CD4-positive, alpha-beta T cell treated with Interleukin-17A for 4 hours (primary cell): ENCODE data around the gene SH3RF3.

ENCODE experiments used
- DNase-seq: peaks from one replicate; pipeline ENCODE4 v3.0.0-alpha.2; 2020; ENCODE audit warnings: mixed read lengths

The SH3RF3 gene

GRCh38 chr2:109402980-109403840 lies 274.2 kb downstream of the SH3RF3 start:
- DNase-seq = no peak

GRCh38 chr2:109403841-109404201 lies 274.8 kb downstream of the SH3RF3 start:
- DNase-seq = no peak

GRCh38 chr2:109404681-109405080 lies 275.7 kb downstream of the SH3RF3 start:
- DNase-seq = no peak

- DNase-seq = no peak
Measured at GRCh38 chr2:109405873-109406272, 276.9 kb downstream of the SH3RF3 start.

- DNase-seq = no peak
Measured at GRCh38 chr2:109406301-109406700, 277.3 kb downstream of the SH3RF3 start.

- DNase-seq = no peak
Measured at GRCh38 chr2:109407276-109408042, 278.5 kb downstream of the SH3RF3 start.

- no peak for DNase-seq
Measured at GRCh38 chr2:109408043-109408335, 279.0 kb downstream of the SH3RF3 start.

- no peak for DNase-seq
Measured at GRCh38 chr2:109409321-109410038, 280.5 kb downstream of the SH3RF3 start.

- no peak for DNase-seq
Measured at GRCh38 chr2:109410039-109410815, 281.2 kb downstream of the SH3RF3 start.

GRCh38 chr2:109411640-109412325 lies 282.8 kb downstream of the SH3RF3 start:
- DNase-seq = no peak

- no peak for DNase-seq
Measured at GRCh38 chr2:109415581-109416013, 286.6 kb downstream of the SH3RF3 start.

- no peak for DNase-seq
Measured at GRCh38 chr2:109417701-109418335, 288.8 kb downstream of the SH3RF3 start.

GRCh38 chr2:109418716-109419115 lies 289.7 kb downstream of the SH3RF3 start:
- no peak for DNase-seq

- DNase-seq = no peak
Measured at GRCh38 chr2:109419171-109419756, 290.3 kb downstream of the SH3RF3 start.

- DNase-seq = no peak
Measured at GRCh38 chr2:109419960-109420370, 291.0 kb downstream of the SH3RF3 start.

GRCh38 chr2:109421101-109421500 lies 292.1 kb downstream of the SH3RF3 start:
- no peak for DNase-seq

GRCh38 chr2:109421642-109422041 lies 292.6 kb downstream of the SH3RF3 start:
- no peak for DNase-seq

GRCh38 chr2:109422071-109422757 lies 293.2 kb downstream of the SH3RF3 start:
- no peak for DNase-seq

- DNase-seq = no peak
Measured at GRCh38 chr2:109422758-109423500, 293.9 kb downstream of the SH3RF3 start.
